ENCODE results near the gene ANXA3. TPM values are rescaled to one million over a fixed set of nuclear protein-coding genes. Genes with fewer than 3 reads are reported as not detected.

Gene ANXA3
- polyA plus RNA-seq, 3 donors, result 0.31 to 0.64 (median 0.55) TPM

DNA sequence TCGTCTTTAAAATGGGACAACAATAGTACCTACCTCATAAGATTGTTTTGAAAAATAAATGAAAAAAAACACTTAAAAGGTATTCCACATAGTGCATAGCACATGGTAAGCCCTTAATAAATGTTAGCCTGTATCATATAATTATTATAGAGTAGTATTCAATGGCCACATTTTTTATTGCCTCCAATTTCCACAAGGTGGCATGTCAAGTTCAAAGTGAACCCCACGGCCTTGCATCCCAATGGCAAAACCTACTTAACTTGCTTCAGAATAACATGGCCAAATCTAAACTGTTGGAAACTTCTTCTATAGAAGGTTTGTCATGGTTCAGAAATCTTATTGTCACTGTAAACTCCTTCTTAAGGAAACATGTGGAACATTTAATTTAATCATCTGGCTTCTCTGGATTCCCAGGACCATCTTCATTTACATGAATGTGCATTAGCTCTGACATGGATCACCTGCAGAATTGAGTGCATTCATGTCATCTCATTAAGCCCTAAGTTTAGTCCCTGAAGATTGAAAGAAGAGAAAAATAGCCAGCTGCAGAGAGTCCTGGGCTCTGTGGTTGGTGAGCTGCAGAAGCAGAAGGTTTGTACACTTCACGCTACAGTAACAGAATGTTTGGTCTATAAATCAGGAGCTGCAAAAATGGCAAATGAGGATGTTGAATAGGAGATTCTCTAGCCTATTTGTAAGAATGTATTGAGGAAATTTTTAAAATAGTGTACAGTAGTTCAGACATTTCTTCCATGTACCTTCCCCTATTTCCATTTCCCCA is 61.0 kb downstream of the ANXA3 start:
- no peaks in the 10 kb centered on the region for H3K27me3 ChIP-seq (ENCODE audit: control insufficient read depth in 2 of 2, insufficient read depth in 2 of 2, low read length in 2 of 2)
- H3K4me1 ChIP-seq (ENCODE audit: control insufficient read depth in 1 of 2, insufficient read depth in 2 of 2, low read length in 2 of 2), result peaks cover 3 to 26% of the 10 kb centered on the region in 2 donors
- H3K4me3 ChIP-seq (replicated peaks in 1 of 3; ENCODE audit: low read depth in 2 of 3, low read length in 3 of 3), result no peak overlapping the region
- no peaks in the 10 kb centered on the region for H3K36me3 Mint-ChIP-seq
- H3K9me3 Mint-ChIP-seq, result no peaks in the 10 kb centered on the region
- no peaks in the 10 kb centered on the region for H3K9me3 ChIP-seq (replicated peaks in 1 of 2; ENCODE audit: control insufficient read depth in 1 of 2, insufficient read depth in 1 of 2, low read length in 2 of 2)
- intact Hi-C loops (cut with micrococcal nuclease), result loop anchor here (5.0 kb wide), 1 partner anchor 250 kb away; no protein-coding TSS in a partner anchor
- no peak overlapping the region for H3K27ac Mint-ChIP-seq
- DNase-seq, result peak; percentile 34 to 55 (median 46)
- no peak overlapping the region for H2AFZ ChIP-seq (ENCODE audit: insufficient read depth, low read depth, low read length, poor library complexity, severe bottlenecking)
- peak; percentile 77 for TF ChIP-seq CTCF (IDR thresholded peaks at IDR 0.05)
- H3K79me2 ChIP-seq (ENCODE audit: insufficient read depth, low read length), result no peaks in the 10 kb centered on the region
- H3K4me1 Mint-ChIP-seq, result peaks cover 31% of the 10 kb centered on the region
- no peak overlapping the region for H3K27ac ChIP-seq (ENCODE audit: low read depth in 1 of 2, low read length in 2 of 2)
- WGBS (ENCODE audit: insufficient coverage), result 92% methylated on average over 1 of the region's 3 CpGs
- H3K4me2 ChIP-seq (replicated peaks; ENCODE audit: extremely low read depth, low read length, poor library complexity, severe bottlenecking), result no peak overlapping the region
- no peak overlapping the region for H3K9ac ChIP-seq (ENCODE audit: insufficient read depth, low read length, poor library complexity, severe bottlenecking)
- no peak overlapping the region for H3K4me3 Mint-ChIP-seq
- no peaks in the 10 kb centered on the region for H3K36me3 ChIP-seq (replicated peaks in 1 of 2; ENCODE audit: control insufficient read depth in 1 of 2, insufficient read depth in 2 of 2, low read length in 2 of 2)
- no peaks in the 10 kb centered on the region for H4K20me1 ChIP-seq (ENCODE audit: insufficient read depth, low read length)
- H3K27me3 Mint-ChIP-seq (ENCODE audit: low read depth in 3 of 3), result no peaks in the 10 kb centered on the region

DNA sequence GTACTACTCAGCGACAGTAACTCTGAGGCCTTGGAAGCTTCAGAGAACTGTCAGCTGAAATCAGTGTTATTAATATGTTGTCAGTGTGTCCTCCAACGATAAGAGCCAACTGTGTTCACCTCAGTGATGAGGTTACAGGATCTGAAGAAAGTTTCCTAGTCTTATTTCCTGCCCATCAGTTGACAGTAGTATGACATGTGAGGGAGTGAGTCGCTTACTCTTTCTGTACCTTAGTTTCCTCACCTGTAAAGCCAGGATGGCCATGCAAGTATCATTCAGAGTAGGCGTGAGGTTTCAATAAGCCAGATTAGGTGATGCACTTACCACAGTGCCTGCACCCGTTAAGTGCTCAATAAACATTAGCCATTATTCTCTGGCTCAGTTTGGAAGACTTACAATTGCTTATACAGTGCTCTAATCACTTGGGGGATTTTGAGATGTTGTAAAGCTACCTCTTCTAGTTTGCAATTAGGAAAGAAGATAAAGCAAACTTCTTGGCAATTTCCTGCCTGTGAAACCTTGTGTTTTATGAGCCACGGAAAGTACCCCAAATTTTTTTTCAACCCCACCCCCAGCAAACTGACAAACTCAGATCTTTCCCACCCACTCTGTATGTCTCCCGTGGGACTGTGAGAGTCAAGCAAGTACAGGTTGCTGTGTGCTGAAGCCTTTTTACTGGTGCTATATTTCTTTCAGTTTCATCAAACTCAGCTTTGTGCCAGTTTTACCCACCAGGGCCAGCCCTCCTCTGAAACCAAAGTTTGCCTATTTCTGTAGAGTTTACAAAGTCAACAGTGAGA is 62.2 kb downstream of the ANXA3 start:
- H3K27ac Mint-ChIP-seq, result peak overlapping the region in 2 of 7 donors; percentile 15 to 50
- Histone ChIP-seq H3K4me1 (ENCODE audit: control insufficient read depth in 1 of 2, insufficient read depth in 2 of 2, low read length in 2 of 2) (peaks cover 3 to 26% of the 10 kb centered on the region in 2 donors), H4K20me1 (ENCODE audit: insufficient read depth, low read length) (no peaks in the 10 kb centered on the region), H3K27ac (ENCODE audit: low read depth in 1 of 2, low read length in 2 of 2) (no peak overlapping the region), H3K79me2 (ENCODE audit: insufficient read depth, low read length) (no peaks in the 10 kb centered on the region), H3K9ac (ENCODE audit: insufficient read depth, low read length, poor library complexity, severe bottlenecking) (no peak overlapping the region), H3K9me3 (replicated peaks in 1 of 2; ENCODE audit: control insufficient read depth in 1 of 2, insufficient read depth in 1 of 2, low read length in 2 of 2) (no peaks in the 10 kb centered on the region), H3K27me3 (ENCODE audit: control insufficient read depth in 2 of 2, insufficient read depth in 2 of 2, low read length in 2 of 2) (no peaks in the 10 kb centered on the region), H2AFZ (ENCODE audit: insufficient read depth, low read depth, low read length, poor library complexity, severe bottlenecking) (peak overlapping the region; percentile 10), H3K4me2 (replicated peaks; ENCODE audit: extremely low read depth, low read length, poor library complexity, severe bottlenecking) (no peak overlapping the region), H3K4me3 (replicated peaks in 1 of 3; ENCODE audit: low read depth in 2 of 3, low read length in 3 of 3) (no peak overlapping the region), H3K36me3 (replicated peaks in 1 of 2; ENCODE audit: control insufficient read depth in 1 of 2, insufficient read depth in 2 of 2, low read length in 2 of 2) (no peaks in the 10 kb centered on the region)
- no peaks in the 10 kb centered on the region for H3K9me3 Mint-ChIP-seq
- H3K27me3 Mint-ChIP-seq (ENCODE audit: low read depth in 3 of 3), result no peaks in the 10 kb centered on the region
- no peak for DNase-seq
- no peaks in the 10 kb centered on the region for H3K36me3 Mint-ChIP-seq
- H3K4me1 Mint-ChIP-seq, result peaks cover 31% of the 10 kb centered on the region
- intact Hi-C loops (cut with micrococcal nuclease), result loop anchor here (5.0 kb wide), 1 partner anchor 249 kb away; no protein-coding TSS in a partner anchor
- no peak overlapping the region for H3K4me3 Mint-ChIP-seq
- 90% methylated on average over 2 of the region's 7 CpGs for WGBS (ENCODE audit: insufficient coverage)
- no peak for TF ChIP-seq CTCF (IDR thresholded peaks at IDR 0.05)
